NCI-H2196 (cell line): ENCODE measurements around the gene ABCC1.
"Not testable (repeated sequence)": the region's sequence is repeated elsewhere in the genome, so short reads cannot be mapped to it uniquely, and the experiment has no call there.

Source experiments
- DNase-seq: peaks from one replicate; lab custom pipeline; 2025; ENCODE audit not compliant: unreplicated experiment; lab: John Stamatoyannopoulos, UW

Gene ABCC1

DNA sequence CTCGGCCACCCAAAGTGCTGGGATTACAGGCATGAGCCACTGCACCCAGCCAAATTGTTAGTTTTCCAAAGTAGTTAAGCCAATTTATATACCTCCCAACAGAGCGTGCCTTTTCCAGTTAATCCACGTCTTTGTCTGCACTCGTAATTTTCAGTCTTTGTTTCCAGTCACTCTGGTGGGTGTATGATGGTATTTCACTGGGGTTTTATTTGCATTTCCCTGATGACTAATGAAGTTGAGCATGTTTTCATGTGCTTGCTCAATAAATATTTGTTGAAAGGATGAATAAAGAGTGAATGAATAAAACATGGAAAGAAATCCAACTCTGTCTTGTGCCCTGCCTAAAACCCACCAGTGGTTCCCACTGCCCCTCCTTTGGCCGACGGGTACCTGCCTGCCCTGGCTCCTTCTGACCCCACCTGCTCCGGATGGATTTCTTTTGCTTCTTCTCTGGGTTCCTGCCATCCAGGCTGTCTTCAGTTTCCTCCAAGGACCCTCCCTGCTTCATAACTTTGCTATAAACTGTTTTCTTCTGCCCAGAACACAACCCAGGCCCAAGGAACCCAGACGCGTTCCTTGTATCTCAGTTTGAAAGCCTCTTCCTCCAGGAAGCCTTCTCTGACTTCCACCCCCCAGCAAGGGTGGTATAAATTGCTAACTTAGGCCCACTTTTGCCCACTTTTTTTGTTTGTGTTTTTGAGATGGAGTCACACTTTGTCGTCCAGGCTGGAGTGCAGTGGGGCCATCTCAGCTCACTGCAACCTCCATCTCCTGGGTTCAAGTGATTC lies 3.0 kb upstream of the ABCC1 start:
- DNase-seq: no peak

- DNase-seq: no peak
Measured at GRCh38 chr16:15947983-15948509, 1.4 kb upstream of the ABCC1 start.

DNA sequence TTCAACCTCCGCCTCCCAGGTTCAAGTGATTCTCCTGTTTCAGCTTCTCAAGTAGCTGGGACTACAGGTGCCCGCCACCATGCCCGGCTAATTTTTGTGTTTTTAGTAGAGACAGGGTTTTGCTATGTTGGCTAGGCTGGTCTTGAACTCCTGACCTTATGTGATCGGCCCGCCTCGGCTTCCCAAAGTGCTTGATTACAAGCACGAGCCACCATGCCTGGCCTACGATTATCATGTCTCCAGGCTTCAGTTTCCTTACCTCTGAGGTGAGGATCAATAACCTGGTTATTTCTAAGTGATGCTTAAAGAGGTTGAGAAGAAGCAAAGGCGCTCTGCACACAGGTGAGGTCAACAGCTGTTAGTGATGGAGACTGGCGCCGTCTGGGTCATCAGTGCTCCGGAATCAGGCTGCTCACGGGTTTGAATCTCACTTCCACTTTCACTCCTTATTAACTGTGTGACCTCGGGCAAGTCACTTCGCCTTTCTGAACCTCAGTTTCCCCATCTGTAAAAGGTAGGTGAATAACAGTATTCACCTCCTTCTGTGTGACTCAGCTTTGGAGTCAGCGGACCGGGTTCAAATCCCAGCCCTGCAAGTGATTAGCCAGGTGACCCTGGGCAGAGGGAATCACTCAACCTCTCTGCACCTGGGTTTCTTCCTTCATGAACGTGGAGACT lies 745 bp upstream of the ABCC1 start:
- DNase-seq: no peak

- no peak for DNase-seq
Measured at GRCh38 chr16:15950161-15950854, 892 bp downstream of the ABCC1 start.

DNA sequence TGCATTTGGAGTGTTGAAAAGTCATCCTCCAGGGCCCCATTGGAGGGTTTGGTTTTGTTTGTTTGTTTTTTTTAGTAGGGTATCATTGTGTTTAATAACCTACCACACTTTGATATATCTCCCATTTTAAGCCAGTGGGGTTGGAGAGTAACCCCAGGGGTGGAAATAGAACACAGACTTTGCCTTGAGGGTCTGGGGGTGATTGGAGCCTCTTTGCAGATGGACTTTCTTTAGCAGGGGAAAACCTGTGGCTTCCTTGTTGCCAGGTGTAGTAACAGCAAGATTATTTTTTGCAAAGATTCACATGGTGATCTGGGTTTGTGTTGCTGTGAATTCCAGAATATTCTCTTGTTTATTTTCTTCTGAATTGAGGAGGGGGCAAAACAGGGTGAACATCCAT lies 1.5 kb downstream of the ABCC1 start:
- DNase-seq: no peak

GRCh38 chr16:15951852-15952251 lies 2.4 kb downstream of the ABCC1 start:
- DNase-seq: no peak

GRCh38 chr16:15952265-15952711 lies 2.9 kb downstream of the ABCC1 start:
- DNase-seq: no peak

DNA sequence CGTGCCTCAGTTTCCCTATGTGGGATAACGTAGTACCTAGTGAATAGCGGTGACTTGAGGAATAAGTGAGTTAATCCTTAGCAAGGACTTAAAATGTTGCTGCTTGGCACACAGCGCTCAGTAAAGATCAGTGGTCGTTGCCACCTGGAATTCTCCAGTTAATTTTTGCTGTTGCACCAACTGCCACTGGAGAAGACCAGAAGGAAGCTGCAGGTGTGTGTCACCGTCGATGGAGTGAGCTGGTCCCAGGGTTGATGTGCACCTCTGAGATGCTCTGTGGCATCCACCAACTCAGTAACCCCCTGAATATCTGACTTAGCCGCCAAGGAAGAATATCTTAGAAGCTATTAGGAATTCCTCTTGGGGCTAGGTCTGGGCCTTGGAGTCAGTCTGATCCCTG lies 4.1 kb downstream of the ABCC1 start:
- no peak for DNase-seq

DNA sequence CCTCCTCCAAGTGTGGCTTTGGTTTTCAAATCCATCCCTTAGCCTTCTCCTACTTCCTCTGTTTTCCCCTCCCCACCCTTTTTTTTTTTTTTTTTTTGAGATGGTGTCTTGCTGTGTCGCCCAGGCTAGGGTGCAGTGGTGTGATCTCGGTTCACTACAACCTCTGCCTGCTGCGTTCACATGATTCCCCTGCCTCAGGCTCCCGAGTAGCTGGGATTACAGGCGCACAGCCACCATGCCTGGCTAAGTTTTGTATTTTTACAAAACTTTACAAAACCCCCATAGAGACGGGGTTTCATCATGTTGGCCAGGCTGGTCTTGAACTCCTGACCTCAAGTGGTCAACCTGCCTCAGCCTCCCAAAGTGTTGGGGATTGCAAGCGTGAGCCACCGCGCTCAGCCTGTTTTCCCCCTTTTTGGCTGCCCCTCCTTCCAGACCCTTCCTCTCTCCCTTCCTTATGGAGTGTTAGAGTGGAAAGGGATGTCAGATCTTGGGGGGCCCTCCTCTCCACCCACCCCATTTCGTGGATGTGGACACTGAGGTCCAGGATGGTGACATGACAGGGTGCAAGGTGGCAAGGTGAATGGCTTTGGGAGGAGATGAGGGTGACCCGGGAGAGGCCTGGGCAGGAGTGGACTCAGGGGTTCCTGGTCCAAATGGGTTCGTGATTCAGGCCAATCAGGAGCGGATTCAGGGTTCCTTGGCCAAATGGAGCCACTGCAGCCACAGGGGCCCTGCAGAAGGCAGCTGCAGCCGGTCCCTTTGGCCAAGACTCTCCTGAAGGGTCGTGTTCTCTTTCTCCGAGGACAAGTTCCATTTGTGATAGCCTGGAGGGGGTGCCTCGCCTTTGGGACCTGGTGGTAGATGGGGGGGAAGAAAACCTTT lies 4.8 kb downstream of the ABCC1 start:
- no peak for DNase-seq

- DNase-seq: no peak
Measured at GRCh38 chr16:15954814-15955151, 5.4 kb downstream of the ABCC1 start.

- no peak for DNase-seq
Measured at GRCh38 chr16:15955425-15955824, 6.0 kb downstream of the ABCC1 start.

GRCh38 chr16:15956106-15956505 lies 6.7 kb downstream of the ABCC1 start:
- not testable (repeated sequence) for DNase-seq

DNA sequence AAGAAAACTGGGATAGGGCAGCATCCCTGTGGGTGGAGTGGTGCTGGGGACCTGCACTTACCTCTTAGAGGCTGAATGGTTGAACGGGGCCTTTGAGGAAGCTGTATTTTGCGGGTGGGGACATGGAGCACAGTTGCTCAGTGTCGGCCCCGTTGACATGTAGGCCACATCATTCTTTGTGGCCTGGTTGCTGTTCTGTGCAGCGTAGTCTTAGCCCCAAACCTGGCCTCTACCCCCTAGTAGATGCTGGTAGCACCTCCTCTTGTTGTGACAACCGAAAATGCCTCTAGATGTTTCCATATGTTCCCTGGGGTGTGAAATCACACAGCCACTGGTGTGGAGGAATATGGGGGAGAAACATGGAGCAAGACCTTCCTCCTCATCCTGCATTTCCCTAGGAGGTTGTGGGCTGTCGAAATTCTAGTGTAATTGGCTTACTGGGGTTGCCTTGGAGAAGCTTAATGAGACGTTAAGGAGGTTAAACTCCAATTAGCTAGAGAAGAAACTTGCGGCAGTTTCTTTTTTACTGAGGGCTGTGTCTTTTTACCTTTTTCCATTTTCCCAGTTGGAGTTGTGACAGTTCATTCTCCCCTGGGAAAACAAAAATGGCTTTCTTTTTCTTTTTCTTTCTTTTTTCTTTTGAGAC lies 9.4 kb downstream of the ABCC1 start:
- DNase-seq: no peak

GRCh38 chr16:15960124-15960971 lies 10.9 kb downstream of the ABCC1 start:
- no peak for DNase-seq

GRCh38 chr16:15961060-15961511 lies 11.7 kb downstream of the ABCC1 start:
- no peak for DNase-seq

GRCh38 chr16:15961571-15962090 lies 12.2 kb downstream of the ABCC1 start:
- no peak for DNase-seq

DNA sequence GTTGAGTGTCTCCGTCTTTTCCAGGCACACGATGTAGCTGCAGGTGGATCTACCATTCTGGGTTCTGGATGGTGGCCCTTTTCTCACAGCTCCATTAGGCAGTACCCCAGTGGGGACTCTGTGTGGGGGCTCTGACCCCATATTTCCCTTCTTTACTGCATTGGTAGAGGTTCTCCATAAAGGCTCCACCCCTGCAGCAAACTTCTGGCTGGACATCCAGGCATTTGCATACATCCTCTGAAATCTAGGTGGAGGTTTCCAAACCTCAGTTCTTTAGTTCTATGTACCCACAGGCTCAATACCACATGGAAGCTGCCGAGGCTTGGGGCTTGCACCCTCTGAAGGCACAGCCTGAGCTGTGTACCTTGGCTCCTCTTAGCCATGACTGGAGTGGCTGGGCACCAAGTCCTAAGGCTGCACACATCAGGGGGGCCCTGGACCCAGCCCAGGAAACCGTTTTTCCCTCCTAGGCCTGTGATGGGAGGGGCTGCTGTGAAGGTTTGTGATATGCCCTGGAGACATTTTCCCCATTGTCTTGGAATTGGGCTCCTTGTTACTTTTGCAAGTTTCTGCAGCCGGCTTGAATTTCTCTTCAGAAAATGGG lies 14.0 kb downstream of the ABCC1 start:
- no peak for DNase-seq

GRCh38 chr16:15966420-15966819 lies 17.0 kb downstream of the ABCC1 start:
- DNase-seq: no peak
